NT2/D1 (cell line): Measurements from ENCODE around the gene SYNPO2.

Experiments
- YY1 ChIP-seq: IDR thresholded peaks from 2 replicates; pipeline ENCODE4 v1.6.1; 2011; ENCODE audit not compliant: insufficient read length, insufficient read depth
- ZNF274 ChIP-seq: IDR thresholded peaks from 2 replicates; pipeline ENCODE4 v1.6.1; 2011; ENCODE audit warnings: mild to moderate bottlenecking, low read depth, low read length

- no peak for TF ChIP-seq ZNF274
- no peak for TF ChIP-seq YY1
Measured at GRCh38 chr4:119068529-119068962, 179.9 kb downstream of the SYNPO2 start.
